Glomerular endothelial cell (primary cell): Measurements from ENCODE around the gene EPHB3. TPM values are rescaled to one million over a fixed set of nuclear protein-coding genes. Genes with fewer than 3 reads are reported as not detected.

Source experiments
- DNase-seq: peaks from one replicate; pipeline ENCODE4 v3.0.0-alpha.2; 2011; ENCODE audit warnings: low read depth, low spot score; ENCODE audit errors: extremely low read depth
- total RNA-seq: library from RNA; depleted of rRNA; stranded (reverse); fragments of >200 nt; gene quantifications from 2 replicates; pipeline ENCODE4 v1.2.3, GENCODE V29; 2015

Gene EPHB3
- total RNA-seq, 1 donor from 2014 or later: 0.06 TPM

- DNase-seq: no peak
Measured at GRCh38 chr3:184563561-184563925, 2.0 kb downstream of the EPHB3 start.

- DNase-seq: no peak
Measured at GRCh38 chr3:184563941-184564684, 2.5 kb downstream of the EPHB3 start.

GRCh38 chr3:184564685-184565385, 3.2 kb downstream of the EPHB3 start:
- no peak for DNase-seq

- DNase-seq: no peak
Measured at GRCh38 chr3:184565421-184566211, 4.0 kb downstream of the EPHB3 start.

- no peak for DNase-seq
Measured at GRCh38 chr3:184566441-184567414, 5.1 kb downstream of the EPHB3 start.

- DNase-seq: no peak
Measured at GRCh38 chr3:184567946-184568559, 6.5 kb downstream of the EPHB3 start.

GRCh38 chr3:184568560-184568923, 7.0 kb downstream of the EPHB3 start:
- no peak for DNase-seq

GRCh38 chr3:184568924-184569829, 7.6 kb downstream of the EPHB3 start:
- DNase-seq: no peak

GRCh38 chr3:184570035-184570434, 8.4 kb downstream of the EPHB3 start:
- no peak for DNase-seq

GRCh38 chr3:184570489-184570888, 8.9 kb downstream of the EPHB3 start:
- DNase-seq: no peak

GRCh38 chr3:184571750-184572377, 10.3 kb downstream of the EPHB3 start:
- DNase-seq: no peak

- no peak for DNase-seq
Measured at GRCh38 chr3:184572633-184573270, 11.2 kb downstream of the EPHB3 start.

GRCh38 chr3:184574515-184575417, 13.2 kb downstream of the EPHB3 start:
- no peak for DNase-seq

GRCh38 chr3:184575701-184576100, 14.1 kb downstream of the EPHB3 start:
- no peak for DNase-seq

- no peak for DNase-seq
Measured at GRCh38 chr3:184576457-184577240, 15.1 kb downstream of the EPHB3 start.

GRCh38 chr3:184577546-184577945, 16.0 kb downstream of the EPHB3 start:
- DNase-seq: no peak
